PC-3 (cell line): Measurements from ENCODE around the gene RXRB. TPM values are rescaled to one million over a fixed set of nuclear protein-coding genes. Genes with fewer than 3 reads are reported as not detected.

Experiments
- ATAC-seq: fragments of 200-7000 bp; cut with Tn5 transposase; 2 replicates; pipeline ENCODE4 v1.9.1; 2020; ENCODE audit warnings: mild to moderate bottlenecking, moderate library complexity
- BruUV-seq: library from RNA; stranded (reverse); fragments of 400-500 nt; replicated peaks from 2 replicates; lab custom pipeline; 2021; lab: Mats Ljungman, UMichigan
- CTCF ChIA-PET: fragments of 300-600 bp; sonication (Branson Sonifier 250); formaldehyde crosslinking; loops from one replicate; lab custom pipeline; 2022; ENCODE audit warnings: antibody characterized with exemption; lab: Charles Lee
- POLR2A ChIA-PET: fragments of 300-600 bp; sonication (Branson Sonifier 250); formaldehyde crosslinking; loops from one replicate; lab custom pipeline; 2022; ENCODE audit warnings: antibody characterized with exemption; ENCODE audit not compliant: unreplicated experiment; lab: Charles Lee
- DNase-seq: peaks from one replicate; pipeline ENCODE4 v3.0.0-alpha.2; 2015
- H2AFZ ChIP-seq: fragments of 300-600 bp; sonication (generic); 2 replicates; pipeline ENCODE4 v1.6.0; 2016; ENCODE audit warnings: antibody characterized with exemption, low read length
- H3F3A ChIP-seq: fragments of 300-600 bp; sonication (generic); one replicate; pipeline ENCODE4 v1.6.0; 2017; ENCODE audit warnings: antibody characterized with exemption, low read length, control low read depth, mild to moderate bottlenecking; ENCODE audit not compliant: unreplicated experiment
- H3K27ac ChIP-seq: fragments of 300-600 bp; sonication (generic); 2 replicates; pipeline ENCODE4 v1.5.1; 2016; ENCODE audit warnings: mild to moderate bottlenecking, low read length
- H3K27me3 ChIP-seq: fragments of 300-600 bp; sonication (generic); 2 replicates; pipeline ENCODE4 v1.6.1; 2016; ENCODE audit warnings: low read length, mixed read lengths
- H3K36me3 ChIP-seq: fragments of 300-600 bp; sonication (generic); 2 replicates; pipeline ENCODE4 v1.6.1; 2016; ENCODE audit warnings: low read depth, mixed run types, low read length, mixed read lengths
- H3K4me1 ChIP-seq: fragments of 300-600 bp; sonication (generic); 2 replicates; pipeline ENCODE4 v1.5.1; 2016; ENCODE audit warnings: low read length; ENCODE audit not compliant: insufficient read depth
- H3K4me2 ChIP-seq: fragments of 300-600 bp; sonication (generic); 2 replicates; pipeline ENCODE4 v1.6.0; 2016; ENCODE audit warnings: low read length
- H3K4me3 ChIP-seq: fragments of 300-600 bp; sonication (generic); 2 replicates; pipeline ENCODE4 v1.5.1; 2016; ENCODE audit warnings: mild to moderate bottlenecking, low read length, mixed read lengths
- H3K79me2 ChIP-seq: fragments of 300-600 bp; sonication (generic); 2 replicates; pipeline ENCODE4 v1.6.1; 2017; ENCODE audit warnings: low read length, mixed read lengths
- H3K9ac ChIP-seq: fragments of 300-600 bp; sonication (generic); 2 replicates; pipeline ENCODE4 v1.6.0; 2016; ENCODE audit warnings: mild to moderate bottlenecking, low read length
- H3K9me2 ChIP-seq: fragments of 300-600 bp; sonication (generic); replicated peaks from 2 replicates; pipeline ENCODE4 v1.6.1; 2016; ENCODE audit warnings: mixed run types, low read length, mixed read lengths
- H3K9me3 ChIP-seq: fragments of 300-600 bp; sonication (generic); 2 replicates; pipeline ENCODE4 v1.6.1; 2016; ENCODE audit warnings: low read length, mixed read lengths
- H4K20me1 ChIP-seq: fragments of 300-600 bp; sonication (generic); 2 replicates; pipeline ENCODE4 v1.6.1; 2016; ENCODE audit warnings: low read length, mixed read lengths
- EZH2 ChIP-seq: fragments of 300-600 bp; sonication (generic); IDR thresholded peaks from one replicate; pipeline ENCODE4 v1.6.1; 2017; ENCODE audit warnings: antibody characterized with exemption, mild to moderate bottlenecking, low read length; ENCODE audit not compliant: unreplicated experiment
- EZH2phosphoT487 ChIP-seq: fragments of 300-600 bp; sonication (generic); IDR thresholded peaks from 2 replicates; pipeline ENCODE4 v1.6.1; 2018; ENCODE audit warnings: mild to moderate bottlenecking, antibody characterized with exemption, low read length, borderline replicate concordance
- intact Hi-C: fragments of 100-400 bp; cut with micrococcal nuclease; formaldehyde crosslinking; loops from 2 replicates; pipeline ENCODE4 v1.9.0; 2023
- total RNA-seq: library from RNA; depleted of rRNA; stranded (reverse); fragments of >200 nt; gene quantifications from 2 replicates; pipeline ENCODE4 v1.2.3, GENCODE V29; 2014
- TF ChIP-seq, protein P1 (sequence below): fragments of 300-600 bp; sonication (generic); conservative IDR thresholded peaks from 2 replicates; pipeline ENCODE4 v1.5.1; 2017; ENCODE audit warnings: antibody characterized with exemption, low read depth, mild to moderate bottlenecking, low read length

The RXRB gene
- total RNA-seq, 1 experiment from 2014 or later: 24.0 TPM

DNA sequence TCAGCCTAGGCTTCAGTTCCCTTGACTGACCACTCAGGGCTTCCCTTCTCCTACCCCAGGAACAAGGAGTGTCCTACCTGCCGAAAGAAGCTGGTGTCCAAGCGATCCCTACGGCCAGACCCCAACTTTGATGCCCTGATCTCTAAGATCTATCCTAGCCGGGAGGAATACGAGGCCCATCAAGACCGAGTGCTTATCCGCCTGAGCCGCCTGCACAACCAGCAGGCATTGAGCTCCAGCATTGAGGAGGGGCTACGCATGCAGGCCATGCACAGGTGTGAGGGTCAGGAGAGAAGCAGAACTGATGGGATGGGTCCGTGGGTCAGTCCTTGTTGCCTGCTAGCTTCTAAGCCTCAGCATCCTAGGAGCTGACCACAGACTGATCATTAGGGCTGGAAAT is 9.4 kb upstream of the RXRB start:
- Histone ChIP-seq H3K36me3 (no peaks in the 10 kb centered on the region; the same call in 1 of the 2 replicates), H3K27me3 (no peaks in the 10 kb centered on the region), H3K9me3 (no peaks in the 10 kb centered on the region), H2AFZ (no peak overlapping the region), H4K20me1 (no peaks in the 10 kb centered on the region), H3K4me2 (no peak overlapping the region), H3K79me2 (0 out of 2 replicates have a peak, but pooled peaks cover 5% of the 10 kb centered on the region), H3K4me3 (no peak overlapping the region), H3K4me1 (peaks cover 33% of the 10 kb centered on the region), H3K27ac (no peak overlapping the region), H3K9me2 (no peaks in the 10 kb centered on the region), H3F3A (no peaks in the 10 kb centered on the region), H3K9ac (no peak overlapping the region)
- ATAC-seq (no peak), DNase-seq (no peak)
- TF ChIP-seq, protein P1, sequence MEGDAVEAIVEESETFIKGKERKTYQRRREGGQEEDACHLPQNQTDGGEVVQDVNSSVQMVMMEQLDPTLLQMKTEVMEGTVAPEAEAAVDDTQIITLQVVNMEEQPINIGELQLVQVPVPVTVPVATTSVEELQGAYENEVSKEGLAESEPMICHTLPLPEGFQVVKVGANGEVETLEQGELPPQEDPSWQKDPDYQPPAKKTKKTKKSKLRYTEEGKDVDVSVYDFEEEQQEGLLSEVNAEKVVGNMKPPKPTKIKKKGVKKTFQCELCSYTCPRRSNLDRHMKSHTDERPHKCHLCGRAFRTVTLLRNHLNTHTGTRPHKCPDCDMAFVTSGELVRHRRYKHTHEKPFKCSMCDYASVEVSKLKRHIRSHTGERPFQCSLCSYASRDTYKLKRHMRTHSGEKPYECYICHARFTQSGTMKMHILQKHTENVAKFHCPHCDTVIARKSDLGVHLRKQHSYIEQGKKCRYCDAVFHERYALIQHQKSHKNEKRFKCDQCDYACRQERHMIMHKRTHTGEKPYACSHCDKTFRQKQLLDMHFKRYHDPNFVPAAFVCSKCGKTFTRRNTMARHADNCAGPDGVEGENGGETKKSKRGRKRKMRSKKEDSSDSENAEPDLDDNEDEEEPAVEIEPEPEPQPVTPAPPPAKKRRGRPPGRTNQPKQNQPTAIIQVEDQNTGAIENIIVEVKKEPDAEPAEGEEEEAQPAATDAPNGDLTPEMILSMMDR: no peak
- TF ChIP-seq EZH2phosphoT487 (no peak), EZH2 (no peak)
- CTCF ChIA-PET: no interaction called here
- BruUV-seq: no TSS peak
- intact Hi-C loops: loop anchor here (10.0 kb wide), 2 partner anchors 65 to 205 kb away; partner anchors contain the start of genes B3GALT4, CUTA, PHF1 and RPS18
- POLR2A ChIA-PET: no interaction called here

DNA sequence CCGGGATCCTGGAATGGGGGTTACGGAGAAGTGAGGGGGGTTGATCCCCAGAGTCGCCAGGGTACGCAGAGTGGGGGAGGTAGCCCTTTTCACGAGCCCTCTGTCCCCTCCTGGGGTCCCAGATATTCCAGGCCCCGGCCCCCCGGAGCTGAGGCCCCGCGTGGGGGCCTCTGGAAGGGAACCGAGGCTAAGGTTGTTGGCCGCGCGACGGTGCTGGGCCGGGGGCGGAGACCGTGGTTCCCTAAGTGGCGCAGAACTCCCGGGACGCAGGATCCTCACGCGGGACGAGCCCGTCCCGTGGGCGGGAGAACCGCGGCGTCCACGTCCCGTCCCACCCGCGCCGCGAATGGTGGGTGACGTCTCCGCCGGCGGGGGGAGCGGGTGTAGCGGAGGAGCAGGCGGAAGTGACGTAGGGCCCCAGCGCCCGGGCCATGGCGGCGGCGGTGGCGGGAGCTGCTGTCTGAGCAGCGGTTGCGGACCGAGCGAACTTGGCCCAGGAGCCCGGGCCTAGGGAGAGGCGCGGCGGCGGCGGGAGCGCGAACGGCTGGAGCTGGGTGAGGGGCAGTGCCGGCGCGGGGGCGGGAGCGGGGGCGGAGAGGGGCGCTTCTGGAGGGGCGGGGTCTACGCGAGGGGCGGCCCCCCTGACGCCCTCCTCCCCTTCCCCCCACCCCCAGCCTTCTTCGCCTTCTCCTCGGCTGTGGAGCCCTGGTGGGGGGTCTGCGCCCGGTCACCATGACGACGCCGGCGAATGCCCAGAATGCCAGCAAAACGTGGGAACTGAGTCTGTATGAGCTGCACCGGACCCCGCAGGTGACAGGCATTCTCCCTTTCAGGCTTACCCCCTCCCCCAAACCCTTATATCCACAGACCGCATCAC is 7.9 kb upstream of the RXRB start, which contains the start of gene RING1:
TSS of gene RING1 (plus strand) at position 410 of the 877 bp plus-strand sequence. CDS start at position 733, 323 bp downstream.
- H3K9ac ChIP-seq: peak within 1 kb of the TSS; percentile 98
- H3K4me2 ChIP-seq: peak within 1 kb of the TSS; percentile 100
- POLR2A ChIA-PET: interaction anchor here (0.6 to 0.9 kb wide), 2 partner anchors 187 to 237 kb away, joined by 3 to 5 read pairs; no protein-coding TSS in a partner anchor
- H3K27ac ChIP-seq: peak within 1 kb of the TSS; percentile 84
- no peaks in the 10 kb centered on the region for H4K20me1 ChIP-seq
- ATAC-seq: peak; percentile 32
- H3K36me3 ChIP-seq: peaks cover 6% of the 10 kb centered on the region
- no peaks in the 10 kb centered on the region for H3K9me2 ChIP-seq
- H3F3A ChIP-seq: no peaks in the 10 kb centered on the region
- peak within 1 kb of the TSS; percentile 84 for H3K4me3 ChIP-seq
- H3K79me2 ChIP-seq: peaks cover 12% of the 10 kb centered on the region
- BruUV-seq: no TSS peak
- intact Hi-C loops: loop anchor here (10.0 kb wide), 2 partner anchors 66 to 206 kb away; partner anchors contain the start of genes B3GALT4, CUTA, PHF1 and RPS18
- DNase-seq: peak; percentile 62
- H2AFZ ChIP-seq: peak within 1 kb of the TSS; percentile 84
- CTCF ChIA-PET: interaction anchor here (0.6 kb wide), 1 partner anchor 47 kb away, joined by 3 read pairs; no protein-coding TSS in a partner anchor
- TF ChIP-seq EZH2 (no peak), EZH2phosphoT487 (no peak)
- TF ChIP-seq, protein P1: no peak
- H3K27me3 ChIP-seq: no peaks in the 10 kb centered on the region
- H3K4me1 ChIP-seq: peaks cover 40% of the 10 kb centered on the region
- H3K9me3 ChIP-seq: no peaks in the 10 kb centered on the region
